BJ (cell line): ENCODE data around the gene CNR1. TPM values are rescaled to one million over a fixed set of nuclear protein-coding genes. Genes with fewer than 3 reads are reported as not detected.

ENCODE experiments used
- CTCF ChIA-PET: fragments of 350-600 bp; formaldehyde crosslinking; extraction: SDS; loops from one replicate; lab custom pipeline; 2021; ENCODE audit warnings: antibody characterized with exemption, inconsistent platforms; lab: Yijun Ruan, JAX
- POLR2A ChIA-PET: fragments of 300-600 bp; sonication (Branson Sonifier 250); formaldehyde crosslinking; extraction: SDS; loops from one replicate; lab custom pipeline; 2021; ENCODE audit warnings: antibody characterized with exemption; lab: Charles Lee
- DNase-seq: peaks from one replicate; pipeline ENCODE4 v3.0.0-alpha.2; 2011; ENCODE audit warnings: low read depth
- H3K27me3 ChIP-seq: 2 replicates; pipeline ENCODE4 v1.6.0; 2011; ENCODE audit warnings: low read length; ENCODE audit not compliant: control insufficient read depth, insufficient read depth
- H3K36me3 ChIP-seq: 2 replicates; pipeline ENCODE4 v1.5.1; 2011; ENCODE audit warnings: low read length; ENCODE audit not compliant: control insufficient read depth, insufficient read depth
- H3K4me3 ChIP-seq: 2 replicates; pipeline ENCODE4 v1.5.1; 2011; ENCODE audit warnings: low read depth, mild to moderate bottlenecking, control low read depth, low read length
- CTCF ChIP-seq: IDR thresholded peaks from 2 replicates; pipeline ENCODE4 v1.5.1; 2011; ENCODE audit warnings: low read depth, mild to moderate bottlenecking, control low read depth, inconsistent platforms, low read length, moderate library complexity; ENCODE audit not compliant: insufficient read depth
- polyA plus RNA-seq: library from polyadenylated mRNA; depleted of rRNA; stranded (reverse); fragments of >200 nt; gene quantifications from 2 replicates; pipeline ENCODE4 v1.2.3, GENCODE V29; 2011

The CNR1 gene
- polyA plus RNA-seq, 1 experiment, result not detected

- CTCF ChIA-PET, result no interaction called here
- H3K36me3 ChIP-seq, result no peaks in the 10 kb centered on the region
- POLR2A ChIA-PET, result no interaction called here
- H3K27me3 ChIP-seq, result peaks cover 27% of the 10 kb centered on the region
- no peak for DNase-seq
- TF ChIP-seq CTCF, result no peak
- H3K4me3 ChIP-seq, result no peak overlapping the region
Measured at GRCh38 chr6:88163616-88164015, 2.5 kb downstream of the CNR1 start.

- POLR2A ChIA-PET, result no interaction called here
- CTCF ChIA-PET, result no interaction called here
- no peak for DNase-seq
Measured at GRCh38 chr6:88161940-88162339, 4.2 kb downstream of the CNR1 start.

GRCh38 chr6:88157106-88157505 is 9.0 kb downstream of the CNR1 start:
- TF ChIP-seq CTCF, result no peak
- ChIA-PET POLR2A (no interaction called here), CTCF (no interaction called here)
- no peaks in the 10 kb centered on the region for H3K36me3 ChIP-seq
- DNase-seq, result no peak
- H3K4me3 ChIP-seq, result no peak overlapping the region
- no peaks in the 10 kb centered on the region for H3K27me3 ChIP-seq

More at GRCh38 chr6:88161940-88162339, 4.2 kb downstream of the CNR1 start:
- no peak overlapping the region for H3K4me3 ChIP-seq
- no peak for TF ChIP-seq CTCF
- H3K27me3 ChIP-seq, result peaks cover 14% of the 10 kb centered on the region
- no peaks in the 10 kb centered on the region for H3K36me3 ChIP-seq

GRCh38 chr6:88145298-88145963 is 20.7 kb downstream of the CNR1 start:
- ChIA-PET POLR2A (no interaction called here), CTCF (no interaction called here)
- TF ChIP-seq CTCF, result no peak
- DNase-seq, result no peak
- no peak overlapping the region for H3K4me3 ChIP-seq
- H3K27me3 ChIP-seq, result no peaks in the 10 kb centered on the region
- H3K36me3 ChIP-seq, result no peaks in the 10 kb centered on the region

- TF ChIP-seq CTCF, result no peak
- no peaks in the 10 kb centered on the region for H3K36me3 ChIP-seq
- CTCF ChIA-PET, result no interaction called here
- DNase-seq, result no peak
- no peak overlapping the region for H3K4me3 ChIP-seq
- H3K27me3 ChIP-seq, result no peaks in the 10 kb centered on the region
- POLR2A ChIA-PET, result no interaction called here
Measured at GRCh38 chr6:88144637-88145297, 21.4 kb downstream of the CNR1 start.
